Osteoblast (primary cell): ENCODE measurements around the gene OSBPL6. TPM values are rescaled to one million over a fixed set of nuclear protein-coding genes. Genes with fewer than 3 reads are reported as not detected.
A peak's percentile ranks its signal among the peaks of the same experiment; 100 is the strongest.

Experiments
- DNase-seq: peaks from one replicate; pipeline ENCODE4 v3.0.0; 2011; ENCODE audit warnings: low spot score, mixed read lengths; ENCODE audit not compliant: insufficient read length; ENCODE audit errors: missing footprints
- H2AFZ ChIP-seq: 2 replicates; pipeline ENCODE4 v1.6.0; 2011; ENCODE audit warnings: mild to moderate bottlenecking, low read length
- H3K27ac ChIP-seq: 2 replicates; pipeline ENCODE4 v1.5.1; 2011; ENCODE audit warnings: mild to moderate bottlenecking, low read depth, low read length, moderate library complexity
- H3K27me3 ChIP-seq: 2 replicates; pipeline ENCODE4 v1.6.0; 2012; ENCODE audit warnings: mild to moderate bottlenecking, control low read depth, inconsistent platforms, low read length, moderate library complexity; ENCODE audit not compliant: insufficient read depth
- H3K36me3 ChIP-seq: 2 replicates; pipeline ENCODE4 v1.5.1; 2011; ENCODE audit warnings: mild to moderate bottlenecking, low read length, control low read depth, moderate library complexity; ENCODE audit not compliant: insufficient read depth
- H3K4me1 ChIP-seq: 2 replicates; pipeline ENCODE4 v1.5.1; 2011; ENCODE audit warnings: mild to moderate bottlenecking, low read length, control low read depth, moderate library complexity; ENCODE audit not compliant: insufficient read depth
- H3K4me2 ChIP-seq: 2 replicates; pipeline ENCODE4 v1.6.0; 2011; ENCODE audit warnings: mild to moderate bottlenecking, low read length; ENCODE audit not compliant: insufficient read depth
- H3K4me3 ChIP-seq: fragments of 200-600 bp; sonication (generic); 3 replicates; pipeline ENCODE4 v1.5.1; 2012; ENCODE audit warnings: mild to moderate bottlenecking, low read length, inconsistent platforms; ENCODE audit not compliant: insufficient read depth
- H3K79me2 ChIP-seq: 2 replicates; pipeline ENCODE4 v1.6.0; 2012; ENCODE audit warnings: mild to moderate bottlenecking, low read length, control low read depth, inconsistent platforms; ENCODE audit not compliant: insufficient read depth
- H3K9me3 ChIP-seq: 2 replicates; pipeline ENCODE4 v1.5.1; 2011; ENCODE audit warnings: low read depth, low read length, control low read depth
- H4K20me1 ChIP-seq: 2 replicates; pipeline ENCODE4 v1.6.0; 2012; ENCODE audit warnings: mild to moderate bottlenecking, low read length, control low read depth; ENCODE audit not compliant: insufficient read depth
- CTCF ChIP-seq: IDR thresholded peaks from 2 replicates; pipeline ENCODE4 v1.5.1; 2011; ENCODE audit warnings: mild to moderate bottlenecking, low read depth, low read length, moderate library complexity; ENCODE audit errors: extremely low read depth
- total RNA-seq: library from RNA; depleted of rRNA; stranded (reverse); fragments of >200 nt; gene quantifications from 2 replicates; pipeline ENCODE4 v1.2.3, GENCODE V29; 2012

Gene OSBPL6
- total RNA-seq, 1 donor = 5.4 TPM

- Histone ChIP-seq H3K4me3 (no peak overlapping the region), H4K20me1 (no peaks in the 10 kb centered on the region), H3K36me3 (no peaks in the 10 kb centered on the region), H3K4me2 (peak overlapping the region; percentile 38), H3K27ac (peak overlapping the region; percentile 80), H2AFZ (no peak overlapping the region), H3K27me3 (no peaks in the 10 kb centered on the region), H3K79me2 (peaks cover 3% of the 10 kb centered on the region), H3K4me1 (peaks cover 20% of the 10 kb centered on the region), H3K9me3 (no peaks in the 10 kb centered on the region)
- DNase-seq = no peak
- no peak for TF ChIP-seq CTCF
These were observed 48.2 kb downstream of the OSBPL6 start for GRCh38 chr2:178242552-178242883.

GRCh38 chr2:178243961-178244360 lies 49.6 kb downstream of the OSBPL6 start:
- Histone ChIP-seq H3K4me3 (no peak overlapping the region), H2AFZ (no peak overlapping the region), H3K27me3 (no peaks in the 10 kb centered on the region), H4K20me1 (no peaks in the 10 kb centered on the region), H3K4me1 (peaks cover 10% of the 10 kb centered on the region), H3K36me3 (no peaks in the 10 kb centered on the region), H3K79me2 (peaks cover 3% of the 10 kb centered on the region), H3K27ac (no peak overlapping the region), H3K9me3 (no peaks in the 10 kb centered on the region), H3K4me2 (no peak overlapping the region)
- TF ChIP-seq CTCF = no peak
- DNase-seq = no peak

GRCh38 chr2:178244777-178245176 lies 50.5 kb downstream of the OSBPL6 start:
- peaks cover 3% of the 10 kb centered on the region for H3K79me2 ChIP-seq
- H3K27ac ChIP-seq = no peak overlapping the region
- no peak overlapping the region for H2AFZ ChIP-seq
- no peaks in the 10 kb centered on the region for H3K36me3 ChIP-seq
- no peak overlapping the region for H3K4me2 ChIP-seq
- no peaks in the 10 kb centered on the region for H4K20me1 ChIP-seq
- peaks cover 10% of the 10 kb centered on the region for H3K4me1 ChIP-seq
- no peak overlapping the region for H3K4me3 ChIP-seq
- H3K27me3 ChIP-seq = no peaks in the 10 kb centered on the region
- no peak for TF ChIP-seq CTCF
- DNase-seq = no peak
- no peaks in the 10 kb centered on the region for H3K9me3 ChIP-seq

GRCh38 chr2:178246696-178247095 lies 52.4 kb downstream of the OSBPL6 start:
- H2AFZ ChIP-seq = no peak overlapping the region
- no peaks in the 10 kb centered on the region for H4K20me1 ChIP-seq
- peaks cover 3% of the 10 kb centered on the region for H3K79me2 ChIP-seq
- no peaks in the 10 kb centered on the region for H3K27me3 ChIP-seq
- H3K36me3 ChIP-seq = no peaks in the 10 kb centered on the region
- no peak for DNase-seq
- TF ChIP-seq CTCF = no peak
- peaks cover 10% of the 10 kb centered on the region for H3K4me1 ChIP-seq
- H3K27ac ChIP-seq = no peak overlapping the region
- H3K9me3 ChIP-seq = no peaks in the 10 kb centered on the region
- H3K4me2 ChIP-seq = no peak overlapping the region
- no peak overlapping the region for H3K4me3 ChIP-seq
